Measurements from ENCODE around the gene ZFP69. TPM values are rescaled to one million over a fixed set of nuclear protein-coding genes. Genes with fewer than 3 reads are reported as not detected.
"Not testable (repeated sequence)": the region's sequence is repeated elsewhere in the genome, so short reads cannot be mapped to it uniquely, and the experiment has no call there.

ZFP69 gene
- total RNA-seq, 2 donors from 2014 or later, result 4.3 to 6.4 TPM

DNA sequence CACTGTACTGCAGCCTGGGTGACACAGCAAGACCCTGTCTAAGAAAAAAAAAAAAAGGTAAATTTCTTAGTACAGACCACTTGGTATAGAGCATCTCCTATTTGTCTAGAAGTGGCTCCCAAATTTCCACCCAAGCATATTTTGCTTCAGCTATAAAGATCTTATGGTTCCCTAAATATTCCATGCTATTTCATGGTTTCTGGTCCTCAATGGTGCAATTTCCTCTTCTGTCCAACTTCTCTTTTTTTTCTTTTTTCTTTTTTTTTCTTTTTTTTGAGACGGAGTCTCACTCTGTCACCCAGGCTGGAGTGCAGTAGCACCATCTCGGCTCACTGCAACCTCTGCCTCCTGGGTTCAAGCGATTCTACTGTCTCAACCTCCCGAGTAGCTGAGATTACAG is 25.6 kb downstream of the ZFP69 start:
- intact Hi-C loops (cut with DNase I); DNase-seq (ENCODE audit: low spot score): not testable (repeated sequence)

DNA sequence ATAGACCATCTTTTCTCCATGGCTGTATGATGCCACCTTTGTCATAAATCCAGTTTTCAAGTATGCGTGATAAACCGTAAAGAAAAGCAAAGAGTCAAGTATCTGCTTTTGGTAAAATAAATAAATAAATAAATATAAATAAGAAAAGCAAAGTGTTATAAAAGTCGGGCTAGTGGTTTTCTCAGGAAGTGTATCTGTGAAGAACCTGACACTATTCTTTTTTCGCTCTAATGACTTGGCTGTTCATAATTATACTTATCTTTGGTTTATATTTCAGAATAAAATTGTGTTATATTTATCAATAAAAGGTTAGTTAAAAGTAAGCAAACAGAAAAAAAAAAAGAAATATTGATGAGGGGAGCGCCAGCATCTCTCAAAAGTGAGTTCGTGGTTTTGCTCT is 30.9 kb downstream of the ZFP69 start:
- intact Hi-C loops (cut with DNase I), result no loop called here
- DNase-seq (ENCODE audit: low spot score), result no peak

DNA sequence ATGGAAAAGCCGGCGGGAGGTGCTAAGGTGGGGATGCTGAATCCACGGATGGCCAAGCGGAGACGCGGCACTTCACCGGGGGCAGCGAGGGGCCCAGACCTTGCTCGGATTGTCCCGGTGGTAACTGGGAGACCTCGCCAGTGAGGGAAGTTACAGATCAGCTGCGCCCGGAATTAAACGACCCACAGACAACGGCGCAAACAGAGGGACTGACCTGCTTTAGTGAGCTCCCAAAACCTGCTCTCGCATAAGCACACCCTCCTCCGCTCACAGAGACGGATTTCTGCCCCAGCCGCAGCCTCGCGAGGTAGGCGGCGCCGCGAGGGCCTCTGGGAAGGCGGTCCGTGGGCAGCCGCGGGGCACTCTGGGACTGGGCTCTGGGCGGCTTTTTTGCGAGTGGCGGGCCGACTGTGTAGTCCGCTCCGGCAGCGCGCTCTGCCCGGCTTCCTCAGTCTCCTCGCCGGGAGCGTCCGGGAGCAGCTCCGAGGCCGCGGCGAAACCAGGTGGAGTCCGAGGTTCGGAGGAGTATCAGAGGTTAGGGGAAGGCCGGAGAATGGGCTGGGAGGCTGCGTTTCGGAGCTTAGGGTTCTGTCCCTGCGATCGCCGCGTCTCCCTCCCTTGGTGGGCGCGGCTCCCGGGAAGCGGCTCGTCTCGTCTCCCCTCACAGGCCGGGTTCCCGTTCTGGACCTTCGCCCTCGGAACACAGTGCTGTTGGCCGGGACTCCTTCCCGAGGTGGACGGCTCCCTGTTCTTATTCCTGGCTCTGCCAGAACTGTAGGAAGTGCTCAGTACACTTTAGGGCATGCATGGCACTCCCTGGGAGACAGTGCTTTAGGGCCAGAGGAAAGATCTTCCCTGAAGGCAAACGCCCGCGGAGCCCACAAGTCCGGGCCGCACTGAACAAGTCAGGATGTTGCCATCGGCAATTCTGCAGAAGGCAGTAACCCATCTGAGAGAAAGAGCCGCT is 31.6 kb downstream of the ZFP69 start, which contains the start of gene EXO5:
Gene EXO5, plus strand, starts transcription at position 393 of the 967 bp plus-strand sequence. CDS start 5,778 bp downstream, outside the sequence.
- intact Hi-C loops (cut with DNase I), result no loop called here
- peak; percentile 96 for DNase-seq (ENCODE audit: low spot score)

DNA sequence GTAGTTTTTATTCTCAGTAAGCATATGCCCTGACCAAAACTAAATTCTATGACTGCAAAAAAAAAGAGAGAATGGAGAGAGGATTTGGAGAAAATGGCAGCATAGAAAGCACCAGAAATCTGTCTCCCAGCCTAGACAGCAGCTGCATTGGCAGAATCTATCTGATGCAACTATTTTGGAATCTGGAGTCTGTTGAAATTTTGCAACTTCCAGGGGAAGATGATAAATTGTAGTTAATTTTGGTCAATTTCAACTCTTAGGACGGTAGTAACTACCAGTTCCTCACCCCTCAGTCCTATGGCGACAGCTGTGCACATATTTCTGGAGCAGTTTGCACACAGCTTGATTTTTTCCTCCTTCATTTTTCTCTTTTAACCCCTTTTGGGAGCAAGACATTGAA is 42.4 kb downstream of the ZFP69 start:
- intact Hi-C loops (cut with DNase I), result no loop called here
- no peak for DNase-seq (ENCODE audit: low spot score)

DNA sequence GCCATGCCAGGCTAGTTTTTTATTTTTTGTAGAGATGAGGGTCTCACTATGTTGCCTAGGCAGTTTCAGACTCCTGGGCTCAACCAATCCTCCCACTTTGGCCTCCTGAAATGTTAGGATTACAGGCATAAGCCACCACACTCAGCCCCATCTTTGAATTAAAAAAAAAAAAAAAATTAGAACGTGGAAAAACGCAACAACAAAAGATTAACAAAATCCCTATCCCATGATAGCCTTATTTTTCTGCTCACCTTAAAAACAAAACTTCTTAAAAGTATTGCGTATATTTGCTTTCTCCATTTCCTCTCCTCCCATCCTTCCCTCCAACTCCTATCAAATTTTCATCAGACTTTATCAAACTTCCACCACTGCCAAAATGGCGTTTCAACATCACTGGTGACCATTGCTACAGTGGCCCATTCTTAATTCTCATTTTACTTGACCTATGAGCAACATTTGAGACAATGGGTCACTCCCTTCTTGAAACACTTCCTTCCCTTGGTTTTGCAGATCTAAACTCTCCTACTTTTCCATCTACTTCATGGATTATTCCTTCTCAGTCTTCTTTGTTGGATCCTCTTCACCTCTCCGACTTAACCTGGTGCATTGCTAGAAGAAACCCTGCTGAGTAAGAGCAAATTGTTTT is 53.8 kb downstream of the ZFP69 start:
- intact Hi-C loops (cut with DNase I), result no loop called here
- DNase-seq (ENCODE audit: low spot score), result no peak

DNA sequence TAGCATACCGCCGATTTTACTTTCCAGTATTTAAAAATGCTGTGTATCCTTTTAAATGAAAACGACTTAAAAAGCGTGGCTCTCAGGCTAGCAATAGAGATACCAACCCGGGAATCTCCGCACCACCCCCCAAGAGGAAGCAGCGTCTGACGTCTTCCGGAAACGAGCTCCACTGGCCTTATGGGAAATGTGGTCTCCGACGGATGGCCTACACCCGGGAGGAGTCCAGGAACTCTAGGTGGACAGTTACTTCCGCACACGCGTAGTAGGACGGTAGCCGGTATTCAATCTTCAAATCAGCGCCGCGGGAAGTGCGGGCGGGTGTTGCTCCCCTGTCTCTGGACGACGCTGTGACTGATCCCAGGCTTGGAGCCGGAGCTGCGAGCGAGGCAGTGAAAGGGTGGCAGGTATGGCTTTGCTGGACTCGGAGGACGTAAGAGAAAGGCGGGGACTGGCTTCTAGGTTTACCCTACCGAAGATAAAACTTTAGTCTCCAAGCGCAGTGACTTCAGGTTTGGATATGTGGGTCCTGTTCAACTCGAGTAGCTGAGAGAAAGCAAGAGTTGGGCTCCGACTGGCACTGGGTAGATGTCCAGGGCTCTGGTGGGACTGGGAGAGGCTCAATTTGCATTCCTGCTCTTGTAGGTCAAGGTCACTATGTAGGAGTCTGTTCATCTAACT is 54.4 kb downstream of the ZFP69 start, which contains the start of gene ZNF684:
Gene ZNF684, plus strand, starts transcription at position 257 of the 681 bp plus-strand sequence. CDS start 1,530 bp downstream, outside the sequence.
- intact Hi-C loops (cut with DNase I), result no loop called here
- DNase-seq (ENCODE audit: low spot score), result peak; percentile 93

DNA sequence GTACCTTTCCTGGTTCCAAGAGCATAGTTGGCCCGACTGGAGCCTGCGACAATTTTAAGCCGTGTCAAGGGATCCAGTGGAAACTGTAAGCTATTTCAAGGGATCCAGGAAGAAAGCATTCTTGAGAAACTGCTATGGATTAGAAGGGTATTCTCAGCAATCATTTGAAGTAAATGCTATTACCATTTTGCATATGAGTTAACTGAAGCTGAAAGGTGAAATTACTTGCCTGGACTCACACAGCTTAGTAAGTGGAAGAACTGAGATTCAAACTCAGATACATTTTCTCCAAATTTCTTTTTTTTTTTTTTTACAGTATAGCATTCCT is 54.9 kb downstream of the ZFP69 start:
- DNase-seq (ENCODE audit: low spot score), result no peak
- intact Hi-C loops (cut with DNase I), result no loop called here

DNA sequence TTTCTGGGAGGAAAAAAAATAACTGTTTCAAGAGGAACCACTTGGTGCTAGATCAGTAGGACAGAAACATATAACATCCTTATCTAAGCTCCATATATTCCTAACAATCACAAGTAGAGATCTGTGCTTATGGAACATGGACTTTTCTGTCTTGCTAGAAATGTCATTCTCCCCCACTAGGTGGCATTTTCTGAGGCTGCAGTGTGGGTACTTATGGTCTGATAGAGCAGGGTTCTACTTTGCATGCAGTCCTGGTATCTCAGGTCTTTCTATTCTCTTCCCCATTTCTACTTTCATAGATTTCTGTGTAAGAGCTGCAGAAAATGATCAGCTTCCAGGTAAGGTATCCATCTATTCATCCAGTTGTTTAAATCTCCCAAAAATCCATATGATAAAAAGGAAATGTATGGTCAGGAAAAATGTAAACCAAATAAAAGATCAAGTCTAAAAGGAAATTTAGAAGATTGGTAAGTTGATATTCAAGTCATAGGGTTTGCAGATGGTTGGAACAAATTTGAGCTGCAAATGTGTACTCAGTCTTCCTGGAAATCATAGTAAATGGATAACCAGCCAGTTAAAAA is 55.8 kb downstream of the ZFP69 start:
- DNase-seq (ENCODE audit: low spot score), result no peak
- intact Hi-C loops (cut with DNase I), result no loop called here

DNA sequence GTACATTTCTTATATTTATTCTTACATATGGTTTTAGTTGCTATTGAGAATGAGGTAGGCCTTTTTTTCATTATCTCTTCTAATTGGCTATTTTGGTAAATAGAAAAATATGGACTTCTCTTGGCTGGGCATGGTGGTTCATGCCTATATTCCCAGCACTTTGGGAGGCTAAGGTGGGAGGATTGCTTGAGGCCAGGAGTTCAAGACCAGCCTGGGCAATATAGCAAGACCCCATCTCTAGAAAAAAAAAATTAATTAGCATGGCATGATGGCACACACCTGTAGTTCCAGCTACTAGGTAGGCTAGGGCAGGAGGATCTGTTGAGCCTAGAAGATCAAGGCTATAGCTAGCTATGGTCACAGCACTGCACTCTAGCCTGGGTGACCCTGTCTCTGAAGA is 57.5 kb downstream of the ZFP69 start:
- no peak for DNase-seq (ENCODE audit: low spot score)
- intact Hi-C loops (cut with DNase I), result no loop called here

DNA sequence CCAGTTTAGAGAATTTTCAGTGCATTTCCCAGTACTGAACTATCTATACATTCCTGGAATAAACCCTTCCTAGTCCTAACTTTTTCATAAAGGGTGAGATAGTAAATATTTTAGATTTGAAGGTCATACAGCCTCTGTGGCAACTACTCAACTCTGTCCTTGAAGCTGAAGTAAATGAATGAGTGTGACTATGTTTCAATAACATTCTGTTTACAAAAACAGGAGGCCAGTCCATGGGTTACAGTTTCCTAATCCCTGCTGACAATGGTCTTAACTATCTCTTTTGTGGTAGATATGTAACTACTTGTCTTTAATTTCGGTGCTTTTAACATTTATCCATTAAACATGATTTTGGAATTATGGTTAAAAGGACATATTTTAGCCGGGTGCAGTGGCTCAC is 58.6 kb downstream of the ZFP69 start:
- intact Hi-C loops (cut with DNase I), result no loop called here
- no peak for DNase-seq (ENCODE audit: low spot score)

DNA sequence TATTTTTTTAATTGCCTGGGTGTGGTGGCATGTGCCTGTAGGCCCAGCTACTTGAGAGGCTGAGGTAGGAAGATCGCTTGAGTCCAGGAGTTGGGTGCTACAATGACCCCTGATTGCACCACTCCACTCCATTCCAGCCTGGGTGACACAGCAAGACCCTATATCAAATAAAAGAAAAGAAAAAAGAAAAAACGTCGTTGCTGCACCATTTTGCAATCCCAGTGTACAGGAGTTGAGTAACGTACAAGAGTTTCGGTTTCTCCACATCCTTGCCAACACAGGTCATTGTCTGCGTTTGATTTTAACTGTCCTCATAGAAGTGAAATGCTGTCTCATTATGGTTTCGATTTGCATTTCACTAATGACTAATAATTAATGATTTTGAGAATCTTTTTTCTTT is 62.2 kb downstream of the ZFP69 start:
- no peak for DNase-seq (ENCODE audit: low spot score)
- intact Hi-C loops (cut with DNase I), result no loop called here

Other genes starting within 250 kb of the ZFP69 start
- not detected for gene TMCO2, start 229.4 kb upstream of the ZFP69 start, total RNA-seq
- gene ZMPSTE24, start 219.1 kb upstream of the ZFP69 start, total RNA-seq, result 10 to 100 TPM; 42.3 to 51.4 TPM
- 1 to 10 TPM in 1 of 2 donors, under 1 TPM in 1; 0.67 to 3.1 TPM for gene COL9A2, start 160.0 kb upstream of the ZFP69 start, total RNA-seq
- 10 to 100 TPM; 26.0 to 44.8 TPM for gene SMAP2, start 103.6 kb upstream of the ZFP69 start, total RNA-seq
- gene ZFP69B, start 26.8 kb upstream of the ZFP69 start, total RNA-seq, result 1 to 10 TPM; 1.6 to 2.6 TPM
- 1 to 10 TPM; 5.3 to 6.1 TPM for gene EXO5, start 31.5 kb downstream of the ZFP69 start, total RNA-seq
- gene ZNF684, start 54.3 kb downstream of the ZFP69 start, total RNA-seq, result 1 to 10 TPM; 4.2 to 4.8 TPM
- gene RIMS3, start 188.4 kb downstream of the ZFP69 start, total RNA-seq, result 10 to 100 TPM in 1 of 2 donors, 1 to 10 TPM in 1; 8.2 to 11.2 TPM
- 10 to 100 TPM; 33.5 to 44.8 TPM for gene NFYC, start 214.4 kb downstream of the ZFP69 start, total RNA-seq

Data from posterior vena cava (tissue), 2 donors.